IMR-90 (cell line): ENCODE measurements around the gene SPAST. TPM values are rescaled to one million over a fixed set of nuclear protein-coding genes. Genes with fewer than 3 reads are reported as not detected.
"Not testable (repeated sequence)": the region's sequence is repeated elsewhere in the genome, so short reads cannot be mapped to it uniquely, and the experiment has no call there.

Experiments
- ATAC-seq: fragments of 200-7000 bp; cut with Tn5 transposase; 2 replicates; pipeline ENCODE4 v1.9.1; 2020; ENCODE audit warnings: low read depth, mild to moderate bottlenecking, moderate library complexity
- BruUV-seq: library from RNA; stranded (reverse); fragments of 400-500 nt; replicated peaks from 2 replicates; lab custom pipeline; 2021; lab: Mats Ljungman, UMichigan
- CTCF ChIA-PET: fragments of 300-600 bp; formaldehyde crosslinking; extraction: SDS; loops from one replicate; lab custom pipeline; 2021; ENCODE audit warnings: antibody characterized with exemption; lab: Yijun Ruan, JAX
- POLR2A ChIA-PET: fragments of 300-600 bp; sonication (Branson Sonifier 250); formaldehyde crosslinking; loops from one replicate; lab custom pipeline; 2022; ENCODE audit warnings: antibody characterized with exemption; ENCODE audit not compliant: unreplicated experiment; lab: Charles Lee
- DNase-seq: peaks from one replicate; pipeline ENCODE4 v3.0.0; 2013
- H2AFZ ChIP-seq: replicated peaks from 2 replicates; pipeline ENCODE3; 2013; ENCODE audit warnings: low read length, mild to moderate bottlenecking; ENCODE audit not compliant: poor library complexity
- H2AK5ac ChIP-seq: 2 replicates; pipeline ENCODE4 v1.6.1; 2013; ENCODE audit warnings: low read depth, low read length, inconsistent platforms
- H2AK9ac ChIP-seq: replicated peaks from 2 replicates; pipeline ENCODE3; 2013; ENCODE audit warnings: mild to moderate bottlenecking, low read depth, low read length, moderate library complexity; ENCODE audit not compliant: poor library complexity
- H2BK120ac ChIP-seq: 2 replicates; pipeline ENCODE4 v1.6.1; 2013; ENCODE audit warnings: low read depth, low read length, inconsistent platforms
- H2BK15ac ChIP-seq: 3 replicates; pipeline ENCODE4 v1.6.1; 2013; ENCODE audit warnings: low read depth, low read length, inconsistent platforms
- H2BK20ac ChIP-seq: 2 replicates; pipeline ENCODE4 v1.6.1; 2013; ENCODE audit warnings: low read depth, mild to moderate bottlenecking, inconsistent platforms, low read length, moderate library complexity
- H2BK5ac ChIP-seq: 2 replicates; pipeline ENCODE4 v1.6.1; 2013; ENCODE audit warnings: mild to moderate bottlenecking, low read depth, low read length, inconsistent platforms; ENCODE audit not compliant: poor library complexity, severe bottlenecking
- H3K14ac ChIP-seq: replicated peaks from 2 replicates; pipeline ENCODE4 v1.6.1; 2013; ENCODE audit warnings: low read depth, low read length, inconsistent platforms
- H3K18ac ChIP-seq: 2 replicates; pipeline ENCODE4 v1.6.1; 2013; ENCODE audit warnings: low read depth, low read length, control low read depth
- H3K23ac ChIP-seq: 2 replicates; pipeline ENCODE4 v1.6.1; 2013; ENCODE audit warnings: low read depth, low read length, inconsistent platforms
- H3K27ac ChIP-seq: 2 replicates; pipeline ENCODE4 v1.5.1; 2013; ENCODE audit warnings: mild to moderate bottlenecking, control low read depth, low read length; ENCODE audit not compliant: insufficient read depth
- H3K27me3 ChIP-seq: 2 replicates; pipeline ENCODE4 v1.6.1; 2013; ENCODE audit warnings: low read length; ENCODE audit not compliant: control insufficient read depth, insufficient read depth
- H3K36me3 ChIP-seq: 2 replicates; pipeline ENCODE4 v1.6.1; 2013; ENCODE audit warnings: low read length, mixed read lengths; ENCODE audit not compliant: control insufficient read depth, insufficient read depth
- H3K4ac ChIP-seq: 2 replicates; pipeline ENCODE4 v1.6.1; 2013; ENCODE audit warnings: low read depth, low read length, inconsistent platforms
- H3K4me1 ChIP-seq: 2 replicates; pipeline ENCODE4 v1.6.1; 2013; ENCODE audit warnings: low read length, mixed read lengths; ENCODE audit not compliant: control insufficient read depth, insufficient read depth
- H3K4me2 ChIP-seq: 2 replicates; pipeline ENCODE4 v1.6.1; 2013; ENCODE audit warnings: low read depth, mild to moderate bottlenecking, control low read depth, low read length, moderate library complexity
- H3K4me3 ChIP-seq: 2 replicates; pipeline ENCODE4 v1.5.1; 2013; ENCODE audit warnings: low read depth, mild to moderate bottlenecking, control low read depth, low read length, moderate library complexity; ENCODE audit not compliant: insufficient read depth
- H3K56ac ChIP-seq: 2 replicates; pipeline ENCODE4 v1.6.1; 2013; ENCODE audit warnings: low read length, inconsistent platforms; ENCODE audit not compliant: insufficient read depth; ENCODE audit errors: extremely low read depth
- H3K79me1 ChIP-seq, 2 experiments: 2 replicates each; pipeline ENCODE4 v1.6.1; 2013; ENCODE audit warnings: low read length in 2 of 2, inconsistent platforms in 1 of 2, low read depth in 1 of 2
- H3K9ac ChIP-seq: 2 replicates; pipeline ENCODE4 v1.6.1; 2013; ENCODE audit warnings: low read depth, low read length, control low read depth
- H3K9me1 ChIP-seq: 2 replicates; pipeline ENCODE4 v1.6.1; 2013; ENCODE audit warnings: low read length, inconsistent platforms; ENCODE audit not compliant: insufficient read depth
- H3K9me3 ChIP-seq: 2 replicates; pipeline ENCODE4 v1.6.1; 2013; ENCODE audit warnings: low read length; ENCODE audit not compliant: control insufficient read depth, insufficient read depth
- H4K20me1 ChIP-seq: 2 replicates; pipeline ENCODE4 v1.6.1; 2013; ENCODE audit warnings: low read length, inconsistent platforms; ENCODE audit not compliant: insufficient read depth
- H4K5ac ChIP-seq: 2 replicates; pipeline ENCODE4 v1.6.1; 2013; ENCODE audit warnings: mild to moderate bottlenecking, low read depth, low read length, control low read depth
- H4K8ac ChIP-seq, 2 experiments: 2 replicates each; pipeline ENCODE4 v1.6.1; 2013; ENCODE audit warnings: low read depth in 2 of 2, low read length in 2 of 2, control low read depth in 1 of 2, inconsistent platforms in 1 of 2
- H4K91ac ChIP-seq: 2 replicates; pipeline ENCODE4 v1.6.1; 2013; ENCODE audit warnings: low read depth, low read length, inconsistent platforms; ENCODE audit not compliant: insufficient read depth
- WGBS, 2 experiments: methylation state at CpG; one replicate each; pipeline versions ENCODE4 v1.1.5 to v1.1.7; 2013; ENCODE audit warnings: missing lambda C conversion rate in 2 of 2; ENCODE audit not compliant: insufficient read length in 1 of 2; ENCODE audit errors: extremely low coverage in 2 of 2; 5-methylcytosine and 5-hydroxymethylcytosine counted together
- dilution Hi-C: fragments of 300-500 bp; cut with HindIII; formaldehyde crosslinking; loops from one replicate; pipeline ENCODE4 v1.14.3; 2018; ENCODE audit warnings: low sequenced_read_pairs; ENCODE audit not compliant: unreplicated experiment
- in situ Hi-C: fragments of 300-500 bp; cut with MboI; formaldehyde crosslinking; loops from 3 replicates; pipeline ENCODE4 v1.14.3; 2019; ENCODE audit warnings: low sequenced_read_pairs, inconsistent platforms, mixed read lengths
- intact Hi-C: fragments of 100-400 bp; cut with micrococcal nuclease; formaldehyde crosslinking; loops from 2 replicates; pipeline ENCODE4 v1.10.0; 2022
- polyA plus RNA-seq, 3 experiments: library from polyadenylated mRNA; depleted of rRNA; stranded (reverse); fragments of >200 nt; gene quantifications; 2 replicates each; pipeline ENCODE4 v1.2.3, GENCODE V29; 2012; ENCODE audit warnings: low replicate concordance in 1 of 3
- total RNA-seq: library from RNA; depleted of rRNA; stranded (reverse); fragments of >200 nt; gene quantifications from 2 replicates; pipeline ENCODE4 v1.2.3, GENCODE V29; 2012

The SPAST gene
- total and polyA plus RNA-seq, 2 of the 4 experiments (the other 2 are of a cell fraction) = 5.3 to 14.5 TPM

- H3K9me3 ChIP-seq, H3K36me3 ChIP-seq, intact Hi-C loops, H3K56ac ChIP-seq, ATAC-seq, H3K14ac ChIP-seq, H3K18ac ChIP-seq, H3K27me3 ChIP-seq, CTCF ChIA-PET, H3K27ac ChIP-seq, H3K23ac ChIP-seq, in situ Hi-C loops, H2BK5ac ChIP-seq, H4K91ac ChIP-seq, BruUV-seq, H2BK20ac ChIP-seq, H3K4me1 ChIP-seq, DNase-seq, H3K9me1 ChIP-seq, H2BK15ac ChIP-seq, dilution Hi-C loops, H4K5ac ChIP-seq, H2BK120ac ChIP-seq, H3K9ac ChIP-seq, H3K4me2 ChIP-seq, H2AK9ac ChIP-seq, H4K20me1 ChIP-seq, H3K79me1 ChIP-seq, H3K4ac ChIP-seq, H2AK5ac ChIP-seq, POLR2A ChIA-PET, H2AFZ ChIP-seq, H4K8ac ChIP-seq, H3K4me3 ChIP-seq: not testable (repeated sequence)
- WGBS, 2 experiments = 90% methylated on average over 2 of the region's 14 CpGs; no CpG with 5 or more reads in 1 of the 2 experiments
These were observed 88.2 kb downstream of the SPAST start for GRCh38 chr2:32151544-32151943.
